Transverse colon (tissue), 4 donors: ENCODE data around the gene NNMT. TPM values are rescaled to one million over a fixed set of nuclear protein-coding genes. Genes with fewer than 3 reads are reported as not detected.

Experiments used
- DNase-seq: peaks from one replicate; pipeline ENCODE4 v3.0.0-alpha.2; 2019
- H3K27ac ChIP-seq, 4 donors: fragments of 200-600 bp; sonication (generic); 2 replicates each; pipeline ENCODE4 v1.5.1; 2016 to 2018; ENCODE audit warnings: inconsistent platforms in 4 of 4
- H3K27me3 ChIP-seq: fragments of 200-600 bp; sonication (generic); 2 replicates; pipeline ENCODE4 v1.5.1; 2017; ENCODE audit warnings: inconsistent platforms
- H3K36me3 ChIP-seq, 4 donors: fragments of 200-600 bp; sonication (generic); 2 replicates each; pipeline ENCODE4 v1.5.1; 2017 to 2019; ENCODE audit warnings: inconsistent platforms in 4 of 4
- H3K4me1 ChIP-seq, 4 donors: fragments of 200-600 bp; sonication (generic); 2 replicates each; pipeline ENCODE4 v1.5.1; 2017 to 2020; ENCODE audit warnings: inconsistent platforms in 4 of 4
- H3K4me3 ChIP-seq, 4 donors: fragments of 200-600 bp; sonication (generic); 1 replicate in 1 of 4; 2 replicates in 3 of 4; pipeline versions ENCODE4 v1.5.1 to v1.6.1; 2017 to 2019; ENCODE audit warnings: inconsistent platforms in 4 of 4
- H3K9me3 ChIP-seq, 2 donors: fragments of 200-600 bp; sonication (generic); 2 replicates each; pipeline ENCODE4 v1.5.1; 2017 to 2019; ENCODE audit warnings: inconsistent platforms in 2 of 2
- EP300 ChIP-seq: sonication (generic); formaldehyde crosslinking; IDR thresholded peaks from one replicate; pipeline ENCODE4 v1.6.1; 2017; ENCODE audit warnings: antibody characterized with exemption, low read depth
- POLR2A ChIP-seq: fragments of 450-650 bp; IDR thresholded peaks from one replicate; pipeline ENCODE4 v1.6.1; 2016; ENCODE audit warnings: antibody characterized with exemption, mild to moderate bottlenecking, moderate library complexity
- POLR2AphosphoS5 ChIP-seq, 3 donors: sonication (generic); formaldehyde crosslinking; IDR thresholded peaks; one replicate each; pipeline ENCODE4 v1.6.1; 2016; ENCODE audit warnings: antibody characterized with exemption in 3 of 3
- WGBS, 2 donors: methylation state at CpG; one replicate each; pipeline ENCODE4 v1.1.5; 2018; ENCODE audit warnings: low coverage in 1 of 2; 5-methylcytosine and 5-hydroxymethylcytosine counted together
- in situ Hi-C, 4 donors: fragments of 200-750 bp; cut with MboI; loops; one replicate each; pipeline versions ENCODE4 v1.15.0 to v1.15.1; 2017; ENCODE audit warnings: low sequenced_read_pairs in 3 of 4, low pct_ligation_motif_present in 1 of 4, low pct_unique_long_range_greater_than_20kb in 1 of 4
- intact Hi-C: fragments of 100-400 bp; cut with DNase I; formaldehyde crosslinking; loops from one replicate; pipeline ENCODE4 v1.15.1; 2023; ENCODE audit warnings: low total_unique reads
- total RNA-seq, 4 donors: library from RNA; depleted of rRNA; stranded (reverse); fragments of >200 nt; gene quantifications; one replicate each; pipeline ENCODE4 v1.1.0, GENCODE V29; 2016
- TF ChIP-seq, protein P1 (sequence below), 5 experiments: fragments of 200-600 bp in 3 of 5; fragments of 450-650 bp in 2 of 5; sonication (generic) in 3 of 5; IDR thresholded peaks; 1 replicate in 2 of 5; 2 replicates in 3 of 5; pipeline ENCODE4 v1.5.1; 2016 to 2017; ENCODE audit warnings: antibody characterized with exemption in 5 of 5, inconsistent platforms in 3 of 5, mild to moderate bottlenecking in 2 of 5, moderate library complexity in 1 of 5

Gene NNMT
- total RNA-seq, 4 donors from 2014 or later = 37.8 to 385 (median 179) TPM

DNA sequence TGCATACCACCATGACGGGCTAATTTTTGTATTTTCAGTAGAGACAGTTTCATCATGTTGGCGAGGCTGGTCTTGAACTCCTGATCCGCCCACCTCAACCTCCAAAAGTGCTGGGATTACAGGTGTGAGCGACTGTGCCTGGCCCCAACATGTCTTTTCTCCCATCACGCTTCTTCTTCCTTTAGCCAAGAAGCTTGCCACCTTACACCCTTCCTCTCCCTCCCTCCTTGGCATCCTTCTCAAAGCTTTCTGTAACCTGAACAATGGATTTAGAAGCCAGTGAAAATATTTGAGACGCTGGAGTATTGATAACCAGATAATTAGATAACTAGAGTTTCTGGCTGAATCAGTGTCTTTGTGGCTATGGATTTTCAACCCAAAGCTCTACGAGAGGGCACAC, 11.3 kb upstream of the NNMT start:
- H3K27me3 ChIP-seq = no peaks in the 10 kb centered on the region
- DNase-seq = no peak
- TF ChIP-seq, protein P1, sequence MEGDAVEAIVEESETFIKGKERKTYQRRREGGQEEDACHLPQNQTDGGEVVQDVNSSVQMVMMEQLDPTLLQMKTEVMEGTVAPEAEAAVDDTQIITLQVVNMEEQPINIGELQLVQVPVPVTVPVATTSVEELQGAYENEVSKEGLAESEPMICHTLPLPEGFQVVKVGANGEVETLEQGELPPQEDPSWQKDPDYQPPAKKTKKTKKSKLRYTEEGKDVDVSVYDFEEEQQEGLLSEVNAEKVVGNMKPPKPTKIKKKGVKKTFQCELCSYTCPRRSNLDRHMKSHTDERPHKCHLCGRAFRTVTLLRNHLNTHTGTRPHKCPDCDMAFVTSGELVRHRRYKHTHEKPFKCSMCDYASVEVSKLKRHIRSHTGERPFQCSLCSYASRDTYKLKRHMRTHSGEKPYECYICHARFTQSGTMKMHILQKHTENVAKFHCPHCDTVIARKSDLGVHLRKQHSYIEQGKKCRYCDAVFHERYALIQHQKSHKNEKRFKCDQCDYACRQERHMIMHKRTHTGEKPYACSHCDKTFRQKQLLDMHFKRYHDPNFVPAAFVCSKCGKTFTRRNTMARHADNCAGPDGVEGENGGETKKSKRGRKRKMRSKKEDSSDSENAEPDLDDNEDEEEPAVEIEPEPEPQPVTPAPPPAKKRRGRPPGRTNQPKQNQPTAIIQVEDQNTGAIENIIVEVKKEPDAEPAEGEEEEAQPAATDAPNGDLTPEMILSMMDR (IDR thresholded peaks at IDR 0.05) = no peak
- TF ChIP-seq POLR2A = no peak
- no peaks in the 10 kb centered on the region for H3K9me3 ChIP-seq
- H3K36me3 ChIP-seq = no peaks in the 10 kb centered on the region
- no peak overlapping the region for H3K4me3 ChIP-seq
- peaks cover 0 to 15% (median 3%) of the 10 kb centered on the region in 4 donors for H3K4me1 ChIP-seq
- intact Hi-C loops = loop anchor here (5.0 kb wide), 1 partner anchor 477 kb away; no protein-coding TSS in a partner anchor
- in situ Hi-C loops = no loop called here
- H3K27ac ChIP-seq = no peak overlapping the region
- 91% methylated on average over 6 to 7 of the region's 7 CpGs for WGBS, 2 donors

GRCh38 chr11:114285599-114285998, 10.6 kb upstream of the NNMT start:
- no peak overlapping the region for H3K4me3 ChIP-seq
- 90% methylated on average over 3 of the region's 3 CpGs; no CpG with 5 or more reads in 1 of the 2 donors for whole genome bisulfite sequencing, 2 donors
- intact Hi-C loops (no loop called here), in situ Hi-C loops (no loop called here)
- H3K9me3 ChIP-seq = no peaks in the 10 kb centered on the region
- H3K27ac ChIP-seq = no peak overlapping the region
- TF ChIP-seq, protein P1 (IDR thresholded peaks at IDR 0.05) = no peak
- TF ChIP-seq POLR2AphosphoS5 (IDR thresholded peaks at IDR 0.05) (no peak), EP300 (no peak), POLR2A (no peak)
- no peak for DNase-seq
- H3K4me1 ChIP-seq = peaks cover 0 to 16% (median 3%) of the 10 kb centered on the region in 4 donors
- H3K36me3 ChIP-seq = no peaks in the 10 kb centered on the region
- H3K27me3 ChIP-seq = no peaks in the 10 kb centered on the region

DNA sequence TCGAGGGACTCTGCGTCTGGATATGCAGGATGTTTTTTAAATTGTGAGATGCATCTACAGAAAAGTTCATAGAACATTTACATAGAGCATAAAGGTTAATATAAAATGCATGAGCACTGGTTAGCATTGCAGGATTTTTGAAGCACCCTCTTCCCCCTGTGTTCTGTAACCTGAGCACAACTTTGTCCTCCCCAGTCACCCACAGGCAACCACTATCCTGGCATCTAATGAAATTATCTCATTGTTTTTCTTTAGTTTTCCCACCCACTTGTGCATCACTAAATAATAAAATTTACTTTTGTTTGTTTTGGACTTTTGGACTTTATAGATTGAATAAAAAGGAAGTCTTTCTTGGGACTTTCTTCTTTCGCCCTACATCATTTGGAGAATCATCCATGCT, 10.0 kb upstream of the NNMT start:
- H3K4me3 ChIP-seq = no peak overlapping the region
- TF ChIP-seq, protein P1 (IDR thresholded peaks at IDR 0.05) = no peak
- TF ChIP-seq POLR2A (no peak), POLR2AphosphoS5 (IDR thresholded peaks at IDR 0.05) (no peak), EP300 (no peak)
- DNase-seq = no peak
- H3K36me3 ChIP-seq = no peaks in the 10 kb centered on the region
- H3K27me3 ChIP-seq = no peaks in the 10 kb centered on the region
- WGBS, 2 donors = 96 to 97% methylated on average over 3 of the region's 3 CpGs
- in situ Hi-C loops (no loop called here), intact Hi-C loops (no loop called here)
- H3K4me1 ChIP-seq = peaks cover 0 to 17% (median 1%) of the 10 kb centered on the region in 4 donors
- H3K27ac ChIP-seq = no peak overlapping the region
- no peaks in the 10 kb centered on the region for H3K9me3 ChIP-seq

DNA sequence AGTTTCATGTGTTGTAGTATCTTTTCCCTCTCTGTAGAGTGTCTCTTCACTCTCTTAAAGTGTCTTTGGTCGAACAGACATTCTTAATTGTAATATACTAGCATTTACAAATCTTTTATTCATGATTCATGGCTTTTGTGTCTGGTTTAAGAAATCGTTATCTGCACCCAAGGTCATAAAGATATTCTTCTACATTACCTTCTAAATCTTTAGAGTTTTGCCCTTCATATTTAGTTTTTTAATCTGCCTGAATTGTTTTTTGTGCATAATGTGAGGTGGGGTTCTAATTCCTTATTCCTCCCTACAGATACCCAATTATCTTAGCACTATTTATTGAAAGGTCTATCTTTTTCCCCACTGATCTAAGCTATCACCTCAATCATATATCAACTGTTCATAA, 9.0 kb upstream of the NNMT start:
- 61 to 79% methylated on average over 2 of the region's 2 CpGs for WGBS, 2 donors
- in situ Hi-C loops = no loop called here
- no peak for DNase-seq

More for the DNA sequence above, 9.0 kb upstream of the NNMT start:
- no peaks in the 10 kb centered on the region for H3K36me3 ChIP-seq
- intact Hi-C loops = no loop called here
- no peak overlapping the region for H3K4me3 ChIP-seq
- peaks cover 0 to 21% (median 3%) of the 10 kb centered on the region in 4 donors for H3K4me1 ChIP-seq
- TF ChIP-seq, protein P1 (IDR thresholded peaks at IDR 0.05) = no peak
- TF ChIP-seq EP300 = no peak
- TF ChIP-seq POLR2AphosphoS5 (IDR thresholded peaks at IDR 0.05) = no peak
- TF ChIP-seq POLR2A = no peak
- no peaks in the 10 kb centered on the region for H3K27me3 ChIP-seq
- H3K27ac ChIP-seq = no peak overlapping the region
- H3K9me3 ChIP-seq = no peaks in the 10 kb centered on the region
